Measurements from ENCODE around the gene SET.

SET gene

DNA sequence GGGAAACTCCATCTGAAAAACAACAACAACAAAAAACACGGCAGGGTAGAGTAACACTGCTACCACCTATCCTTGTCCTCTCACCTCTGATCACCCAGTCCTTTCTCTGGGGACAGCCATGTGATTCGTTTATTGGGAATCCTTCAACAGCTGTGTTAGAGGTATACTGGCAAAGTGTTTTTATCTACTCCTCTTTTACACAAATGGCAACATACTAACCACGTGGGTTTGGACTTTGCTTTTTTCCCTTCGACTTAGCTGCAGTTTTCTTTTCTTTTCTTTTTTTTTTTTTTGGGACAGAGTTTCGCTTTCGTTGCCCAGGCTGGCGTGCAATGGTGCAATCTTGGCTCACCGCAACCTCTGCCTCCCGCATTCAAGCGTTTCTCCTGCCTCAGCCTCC is 11.2 kb upstream of the SET start:
- no peak for DNase-seq (ENCODE audit: extremely low read depth, low read depth)
- no peak for TF ChIP-seq CTCF (IDR thresholded peaks at IDR 0.05; ENCODE audit: low read depth, low read length, missing control alignments)
- no peak overlapping the region for H3K4me3 ChIP-seq (replicated peaks; ENCODE audit: low read depth, low read length)

GRCh38 chr9:128683340-128684064 is 5.5 kb upstream of the SET start:
- no peak for TF ChIP-seq CTCF (IDR thresholded peaks at IDR 0.05; ENCODE audit: low read depth, low read length, missing control alignments)
- no peak for DNase-seq (ENCODE audit: extremely low read depth, low read depth)
- peak overlapping the region; percentile 69 for H3K4me3 ChIP-seq (replicated peaks; ENCODE audit: low read depth, low read length)

- H3K4me3 ChIP-seq (replicated peaks; ENCODE audit: low read depth, low read length), result peak overlapping the region; percentile 69
- DNase-seq (ENCODE audit: extremely low read depth, low read depth), result no peak
- TF ChIP-seq CTCF (IDR thresholded peaks at IDR 0.05; ENCODE audit: low read depth, low read length, missing control alignments), result no peak
Observed at GRCh38 chr9:128684065-128684324, 5.0 kb upstream of the SET start.

DNA sequence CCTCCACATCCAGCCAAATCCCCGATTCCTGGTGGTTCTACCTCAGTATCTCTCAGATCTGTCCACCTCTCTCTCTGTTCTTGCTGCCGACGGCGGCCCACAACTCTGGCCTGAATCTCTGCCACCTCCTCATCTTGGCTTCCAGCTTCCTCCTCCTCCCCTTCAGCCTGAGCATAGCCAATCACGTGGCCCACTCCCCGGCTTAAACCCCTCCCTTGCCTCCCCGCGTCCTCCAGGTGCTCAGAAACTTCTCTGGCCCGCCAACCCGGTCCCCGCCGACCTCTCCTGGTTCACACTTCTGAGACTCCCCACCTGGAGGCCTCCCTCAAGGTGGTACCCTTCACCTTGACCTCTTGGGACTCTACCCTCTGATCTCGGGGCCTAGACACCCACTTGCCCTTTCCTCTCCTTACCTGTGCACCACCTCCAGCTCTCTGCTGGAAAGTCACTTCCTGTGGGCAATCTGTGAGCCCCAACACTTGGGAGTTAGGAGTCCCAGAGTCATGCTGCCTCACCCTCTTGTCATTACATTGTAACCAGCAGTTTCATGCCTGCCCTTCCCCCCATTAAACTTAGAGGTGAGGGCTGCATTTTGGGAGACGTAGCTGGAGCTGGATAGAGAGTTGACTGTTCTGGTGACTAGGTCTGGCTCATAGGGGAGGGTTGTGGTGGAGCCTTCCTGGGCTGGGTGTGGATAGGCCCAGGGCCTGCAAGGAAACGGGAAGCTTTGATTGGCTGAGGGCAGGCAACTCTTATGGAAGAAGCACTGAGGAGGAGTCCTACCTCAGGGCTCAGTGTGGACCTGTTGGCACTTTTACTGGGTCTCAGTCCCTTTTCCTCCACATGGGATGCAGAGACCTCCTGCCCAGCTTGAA is 4.5 kb upstream of the SET start:
- TF ChIP-seq CTCF (IDR thresholded peaks at IDR 0.05; ENCODE audit: low read depth, low read length, missing control alignments), result no peak
- peak overlapping the region; percentile 69 for H3K4me3 ChIP-seq (replicated peaks; ENCODE audit: low read depth, low read length)
- peak; percentile 48 for DNase-seq (ENCODE audit: extremely low read depth, low read depth)

GRCh38 chr9:128685636-128686489 is 3.2 kb upstream of the SET start:
- no peak for TF ChIP-seq CTCF (IDR thresholded peaks at IDR 0.05; ENCODE audit: low read depth, low read length, missing control alignments)
- DNase-seq (ENCODE audit: extremely low read depth, low read depth), result no peak
- H3K4me3 ChIP-seq (replicated peaks; ENCODE audit: low read depth, low read length), result peak overlapping the region; percentile 69

- TF ChIP-seq CTCF (IDR thresholded peaks at IDR 0.05; ENCODE audit: low read depth, low read length, missing control alignments), result no peak
- H3K4me3 ChIP-seq (replicated peaks; ENCODE audit: low read depth, low read length), result no peak overlapping the region
- no peak for DNase-seq (ENCODE audit: extremely low read depth, low read depth)
Observed at GRCh38 chr9:128687453-128687852, 1.6 kb upstream of the SET start.

All from HFF-Myc (cell line).